ENCODE data around the gene VSTM4. TPM values are rescaled to one million over a fixed set of nuclear protein-coding genes. Genes with fewer than 3 reads are reported as not detected.

Gene VSTM4
- total RNA-seq, 3 donors from 2014 or later, result 1.5 to 13.8 (median 2.2) TPM

GRCh38 chr10:49107887-49108267, 7.4 kb downstream of the VSTM4 start:
- Histone ChIP-seq H3K9me3 (no peaks in the 10 kb centered on the region), H3K4me3 (no peak overlapping the region), H3K4me1 (ENCODE audit: low read depth) (peaks cover 3% of the 10 kb centered on the region), H3K36me3 (ENCODE audit: low read depth) (no peaks in the 10 kb centered on the region)
- intact Hi-C loops (cut with DNase I, micrococcal nuclease), result no loop called here
- DNase-seq (no peak), ATAC-seq (no peak)
- TF ChIP-seq, protein P1, sequence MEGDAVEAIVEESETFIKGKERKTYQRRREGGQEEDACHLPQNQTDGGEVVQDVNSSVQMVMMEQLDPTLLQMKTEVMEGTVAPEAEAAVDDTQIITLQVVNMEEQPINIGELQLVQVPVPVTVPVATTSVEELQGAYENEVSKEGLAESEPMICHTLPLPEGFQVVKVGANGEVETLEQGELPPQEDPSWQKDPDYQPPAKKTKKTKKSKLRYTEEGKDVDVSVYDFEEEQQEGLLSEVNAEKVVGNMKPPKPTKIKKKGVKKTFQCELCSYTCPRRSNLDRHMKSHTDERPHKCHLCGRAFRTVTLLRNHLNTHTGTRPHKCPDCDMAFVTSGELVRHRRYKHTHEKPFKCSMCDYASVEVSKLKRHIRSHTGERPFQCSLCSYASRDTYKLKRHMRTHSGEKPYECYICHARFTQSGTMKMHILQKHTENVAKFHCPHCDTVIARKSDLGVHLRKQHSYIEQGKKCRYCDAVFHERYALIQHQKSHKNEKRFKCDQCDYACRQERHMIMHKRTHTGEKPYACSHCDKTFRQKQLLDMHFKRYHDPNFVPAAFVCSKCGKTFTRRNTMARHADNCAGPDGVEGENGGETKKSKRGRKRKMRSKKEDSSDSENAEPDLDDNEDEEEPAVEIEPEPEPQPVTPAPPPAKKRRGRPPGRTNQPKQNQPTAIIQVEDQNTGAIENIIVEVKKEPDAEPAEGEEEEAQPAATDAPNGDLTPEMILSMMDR (IDR thresholded peaks at IDR 0.05), result no peak

- H3K4me1 ChIP-seq (ENCODE audit: low read depth), result peaks cover 3% of the 10 kb centered on the region
Measured at GRCh38 chr10:49107111-49107886, 8.0 kb downstream of the VSTM4 start.

DNA sequence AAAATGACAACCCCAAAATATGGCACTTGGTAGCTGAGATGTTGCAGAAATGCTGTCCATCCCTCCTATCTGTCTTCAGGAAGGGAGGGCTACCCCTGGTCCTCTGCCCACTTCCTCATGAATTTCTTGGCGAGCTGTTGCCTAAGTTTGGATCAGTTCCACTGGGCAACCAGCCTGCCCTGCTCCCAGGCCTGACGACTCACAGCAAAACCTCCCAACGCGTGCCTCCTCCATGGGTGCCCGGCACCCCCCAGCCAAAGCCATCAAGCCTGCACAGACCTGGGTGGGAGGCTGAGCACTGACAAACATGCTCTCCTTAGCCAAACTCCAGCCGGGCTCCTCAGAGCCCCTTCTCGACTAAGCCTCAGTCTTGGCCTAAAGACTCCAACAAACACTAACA, 8.9 kb downstream of the VSTM4 start:
- Histone ChIP-seq H3K36me3 (ENCODE audit: low read depth) (no peaks in the 10 kb centered on the region), H3K4me3 (no peak overlapping the region), H3K9me3 (no peaks in the 10 kb centered on the region), H3K4me1 (ENCODE audit: low read depth) (peaks cover 3% of the 10 kb centered on the region)
- intact Hi-C loops (cut with DNase I, micrococcal nuclease), result no loop called here
- ATAC-seq (no peak), DNase-seq (no peak)
- TF ChIP-seq, protein P1 (IDR thresholded peaks at IDR 0.05), result no peak

More at GRCh38 chr10:49107111-49107886, 8.0 kb downstream of the VSTM4 start:
- DNase-seq, result no peak
- no peak for ATAC-seq
- TF ChIP-seq, protein P1 (IDR thresholded peaks at IDR 0.05), result no peak
- no peaks in the 10 kb centered on the region for H3K9me3 ChIP-seq
- no peak overlapping the region for H3K4me3 ChIP-seq
- intact Hi-C loops (cut with DNase I, micrococcal nuclease), result no loop called here
- H3K36me3 ChIP-seq (ENCODE audit: low read depth), result no peaks in the 10 kb centered on the region

GRCh38 chr10:49105076-49105475, 10.2 kb downstream of the VSTM4 start:
- DNase-seq (no peak), ATAC-seq (no peak)
- intact Hi-C loops (cut with DNase I, micrococcal nuclease), result no loop called here
- no peaks in the 10 kb centered on the region for H3K36me3 ChIP-seq (ENCODE audit: low read depth)
- TF ChIP-seq, protein P1 (IDR thresholded peaks at IDR 0.05), result no peak
- peaks cover 3% of the 10 kb centered on the region for H3K4me1 ChIP-seq (ENCODE audit: low read depth)
- no peak overlapping the region for H3K4me3 ChIP-seq
- no peaks in the 10 kb centered on the region for H3K9me3 ChIP-seq

DNA sequence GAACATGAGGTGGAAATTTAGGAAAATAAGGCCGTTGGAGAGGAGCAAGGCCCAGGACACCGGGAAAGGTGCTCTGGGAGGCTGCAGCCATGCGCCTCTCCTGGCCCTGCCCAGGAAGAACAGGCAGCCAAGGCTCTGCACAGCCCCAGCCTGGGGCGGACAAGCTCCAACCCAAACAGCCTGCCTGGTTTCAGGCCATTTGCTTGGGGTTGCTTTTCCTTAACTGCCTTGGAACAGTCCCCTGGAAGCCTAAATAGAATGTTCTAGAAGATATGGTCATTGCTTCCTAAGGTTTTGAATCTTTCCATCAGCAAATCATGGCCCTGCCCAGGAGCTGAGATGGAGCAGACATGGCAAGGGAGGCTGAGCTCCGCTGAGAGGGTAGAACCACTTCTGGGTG, 11.0 kb downstream of the VSTM4 start:
- TF ChIP-seq, protein P1 (IDR thresholded peaks at IDR 0.05), result no peak

More for the DNA sequence above, 11.0 kb downstream of the VSTM4 start:
- intact Hi-C loops (cut with DNase I, micrococcal nuclease), result no loop called here
- H3K36me3 ChIP-seq (ENCODE audit: low read depth), result no peaks in the 10 kb centered on the region
- H3K9me3 ChIP-seq, result no peaks in the 10 kb centered on the region
- DNase-seq (no peak), ATAC-seq (no peak)
- H3K4me1 ChIP-seq (ENCODE audit: low read depth), result peaks cover 3% of the 10 kb centered on the region
- H3K4me3 ChIP-seq, result no peak overlapping the region
